Ishikawa (cell line): ENCODE data around the gene DDHD1.

Experiments
- CEBPB ChIP-seq: IDR thresholded peaks from 2 replicates; pipeline ENCODE4 v1.6.1; 2012
- CREB1 ChIP-seq: IDR thresholded peaks from 2 replicates; pipeline ENCODE4 v1.6.1; 2012; ENCODE audit warnings: low read depth
- EGR1 ChIP-seq: IDR thresholded peaks from 2 replicates; pipeline ENCODE4 v1.6.1; 2012
- EP300 ChIP-seq: IDR thresholded peaks from 2 replicates; pipeline ENCODE4 v1.6.1; 2012; ENCODE audit warnings: borderline replicate concordance
- RAD21 ChIP-seq: IDR thresholded peaks from 2 replicates; pipeline ENCODE4 v1.6.1; 2012; ENCODE audit warnings: low read depth
- TAF1 ChIP-seq: IDR thresholded peaks from 2 replicates; pipeline ENCODE4 v1.6.1; 2012; ENCODE audit warnings: low read depth, mild to moderate bottlenecking
- TF ChIP-seq, protein P1 (sequence below): IDR thresholded peaks from 2 replicates; pipeline ENCODE4 v1.6.1; 2012; ENCODE audit warnings: low read depth, mild to moderate bottlenecking

GRCh38 chr14:53032161-53032803, 120.8 kb downstream of the DDHD1 start:
- TF ChIP-seq CREB1 (no peak), CEBPB (peak; percentile 57; the same call in 1 of the 2 replicates), EP300 (peak; percentile 32; the same call in 1 of the 2 replicates), EGR1 (no peak), RAD21 (no peak), TAF1 (no peak)
- TF ChIP-seq, protein P1, sequence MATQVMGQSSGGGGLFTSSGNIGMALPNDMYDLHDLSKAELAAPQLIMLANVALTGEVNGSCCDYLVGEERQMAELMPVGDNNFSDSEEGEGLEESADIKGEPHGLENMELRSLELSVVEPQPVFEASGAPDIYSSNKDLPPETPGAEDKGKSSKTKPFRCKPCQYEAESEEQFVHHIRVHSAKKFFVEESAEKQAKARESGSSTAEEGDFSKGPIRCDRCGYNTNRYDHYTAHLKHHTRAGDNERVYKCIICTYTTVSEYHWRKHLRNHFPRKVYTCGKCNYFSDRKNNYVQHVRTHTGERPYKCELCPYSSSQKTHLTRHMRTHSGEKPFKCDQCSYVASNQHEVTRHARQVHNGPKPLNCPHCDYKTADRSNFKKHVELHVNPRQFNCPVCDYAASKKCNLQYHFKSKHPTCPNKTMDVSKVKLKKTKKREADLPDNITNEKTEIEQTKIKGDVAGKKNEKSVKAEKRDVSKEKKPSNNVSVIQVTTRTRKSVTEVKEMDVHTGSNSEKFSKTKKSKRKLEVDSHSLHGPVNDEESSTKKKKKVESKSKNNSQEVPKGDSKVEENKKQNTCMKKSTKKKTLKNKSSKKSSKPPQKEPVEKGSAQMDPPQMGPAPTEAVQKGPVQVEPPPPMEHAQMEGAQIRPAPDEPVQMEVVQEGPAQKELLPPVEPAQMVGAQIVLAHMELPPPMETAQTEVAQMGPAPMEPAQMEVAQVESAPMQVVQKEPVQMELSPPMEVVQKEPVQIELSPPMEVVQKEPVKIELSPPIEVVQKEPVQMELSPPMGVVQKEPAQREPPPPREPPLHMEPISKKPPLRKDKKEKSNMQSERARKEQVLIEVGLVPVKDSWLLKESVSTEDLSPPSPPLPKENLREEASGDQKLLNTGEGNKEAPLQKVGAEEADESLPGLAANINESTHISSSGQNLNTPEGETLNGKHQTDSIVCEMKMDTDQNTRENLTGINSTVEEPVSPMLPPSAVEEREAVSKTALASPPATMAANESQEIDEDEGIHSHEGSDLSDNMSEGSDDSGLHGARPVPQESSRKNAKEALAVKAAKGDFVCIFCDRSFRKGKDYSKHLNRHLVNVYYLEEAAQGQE: no peak
